Hepatocyte (in vitro differentiated cells): ENCODE measurements around the gene ESAM. TPM values are rescaled to one million over a fixed set of nuclear protein-coding genes. Genes with fewer than 3 reads are reported as not detected.

Experiments
- DNase-seq: peaks from one replicate; pipeline ENCODE4 v3.0.0-alpha.2; 2016; ENCODE audit warnings: low spot score
- H2AFZ ChIP-seq: fragments of 200-600 bp; sonication (generic); 2 replicates; pipeline ENCODE4 v1.6.0; 2016; ENCODE audit warnings: antibody characterized with exemption, mild to moderate bottlenecking
- H3K27ac ChIP-seq: fragments of 200-600 bp; sonication (generic); 2 replicates; pipeline ENCODE4 v1.5.1; 2016; ENCODE audit warnings: mild to moderate bottlenecking
- H3K27me3 ChIP-seq: fragments of 200-600 bp; sonication (generic); 2 replicates; pipeline ENCODE4 v1.6.1; 2016
- H3K36me3 ChIP-seq: fragments of 200-600 bp; sonication (generic); replicated peaks from 2 replicates; pipeline ENCODE4 v1.5.1; 2016; ENCODE audit warnings: low read depth; ENCODE audit not compliant: insufficient read depth
- H3K4me1 ChIP-seq: fragments of 200-600 bp; sonication (generic); 2 replicates; pipeline ENCODE4 v1.5.1; 2016; ENCODE audit warnings: mild to moderate bottlenecking, moderate library complexity; ENCODE audit not compliant: insufficient read depth
- H3K4me2 ChIP-seq: fragments of 200-600 bp; sonication (generic); 2 replicates; pipeline ENCODE4 v1.6.0; 2016
- H3K4me3 ChIP-seq: fragments of 200-600 bp; sonication (generic); 2 replicates; pipeline ENCODE4 v1.5.1; 2016; ENCODE audit warnings: mild to moderate bottlenecking
- H3K79me2 ChIP-seq: fragments of 200-600 bp; sonication (generic); 2 replicates; pipeline ENCODE4 v1.6.0; 2017; ENCODE audit warnings: mild to moderate bottlenecking
- H3K9me2 ChIP-seq: fragments of 200-600 bp; sonication (generic); replicated peaks from 2 replicates; pipeline ENCODE4 v1.6.0; 2017; ENCODE audit warnings: mild to moderate bottlenecking; ENCODE audit not compliant: insufficient read depth
- H3K9me3 ChIP-seq: fragments of 200-600 bp; sonication (generic); 2 replicates; pipeline ENCODE4 v1.5.1; 2016; ENCODE audit warnings: low read depth, mild to moderate bottlenecking
- H4K20me1 ChIP-seq: fragments of 200-600 bp; sonication (generic); 2 replicates; pipeline ENCODE4 v1.6.0; 2016; ENCODE audit warnings: mild to moderate bottlenecking; ENCODE audit not compliant: insufficient read depth, poor library complexity, severe bottlenecking
- EZH2 ChIP-seq: fragments of 200-600 bp; sonication (generic); IDR thresholded peaks from 2 replicates; pipeline ENCODE4 v1.6.1; 2016; ENCODE audit warnings: antibody characterized with exemption, mild to moderate bottlenecking, borderline replicate concordance
- EZH2phosphoT487 ChIP-seq: fragments of 200-600 bp; sonication (generic); IDR thresholded peaks from one replicate; pipeline ENCODE4 v1.6.1; 2018; ENCODE audit warnings: antibody characterized with exemption, mild to moderate bottlenecking, low read depth, moderate library complexity; ENCODE audit not compliant: unreplicated experiment, severe bottlenecking
- WGBS: methylation state at CpG from one replicate; pipeline ENCODE4 v1.1.6; 2016; ENCODE audit warnings: low lambda C conversion rate; ENCODE audit errors: missing lambda C conversion rate; 5-methylcytosine and 5-hydroxymethylcytosine counted together
- polyA plus RNA-seq: library from polyadenylated mRNA; unstranded; fragments of >200 nt; fragmentation: Nextera tagmentation; extraction: Ambion mirVana; gene quantifications from 2 replicates; pipeline ENCODE4 v1.2.1, GENCODE V29; 2016
- total RNA-seq: library from RNA; depleted of rRNA; stranded (reverse); fragments of >200 nt; gene quantifications from 2 replicates; pipeline ENCODE4 v1.2.3, GENCODE V29; 2014
- TF ChIP-seq, protein P1 (sequence below): fragments of 200-600 bp; sonication (generic); IDR thresholded peaks from 2 replicates; pipeline ENCODE4 v1.5.1; 2016; ENCODE audit warnings: antibody characterized with exemption, mild to moderate bottlenecking; ENCODE audit not compliant: poor library complexity

Gene ESAM
- total and polyA plus RNA-seq, 2 experiments from 2014 or later = 3.6 to 3.9 TPM

GRCh38 chr11:124760806-124761205 lies 1.3 kb downstream of the ESAM start:
- no peak for DNase-seq
- no peak overlapping the region for H3K4me3 ChIP-seq
- H3K4me1 ChIP-seq = peaks cover 30% of the 10 kb centered on the region
- H3K79me2 ChIP-seq = no peaks in the 10 kb centered on the region
- peaks cover 28% of the 10 kb centered on the region for H4K20me1 ChIP-seq
- H3K27ac ChIP-seq = no peak overlapping the region
- H3K36me3 ChIP-seq = no peaks in the 10 kb centered on the region
- H3K4me2 ChIP-seq = no peak overlapping the region
- H3K27me3 ChIP-seq = peaks cover 65% of the 10 kb centered on the region
- no peaks in the 10 kb centered on the region for H3K9me3 ChIP-seq
- no peaks in the 10 kb centered on the region for H3K9me2 ChIP-seq
- TF ChIP-seq EZH2phosphoT487 (no peak), EZH2 (no peak)
- TF ChIP-seq, protein P1, sequence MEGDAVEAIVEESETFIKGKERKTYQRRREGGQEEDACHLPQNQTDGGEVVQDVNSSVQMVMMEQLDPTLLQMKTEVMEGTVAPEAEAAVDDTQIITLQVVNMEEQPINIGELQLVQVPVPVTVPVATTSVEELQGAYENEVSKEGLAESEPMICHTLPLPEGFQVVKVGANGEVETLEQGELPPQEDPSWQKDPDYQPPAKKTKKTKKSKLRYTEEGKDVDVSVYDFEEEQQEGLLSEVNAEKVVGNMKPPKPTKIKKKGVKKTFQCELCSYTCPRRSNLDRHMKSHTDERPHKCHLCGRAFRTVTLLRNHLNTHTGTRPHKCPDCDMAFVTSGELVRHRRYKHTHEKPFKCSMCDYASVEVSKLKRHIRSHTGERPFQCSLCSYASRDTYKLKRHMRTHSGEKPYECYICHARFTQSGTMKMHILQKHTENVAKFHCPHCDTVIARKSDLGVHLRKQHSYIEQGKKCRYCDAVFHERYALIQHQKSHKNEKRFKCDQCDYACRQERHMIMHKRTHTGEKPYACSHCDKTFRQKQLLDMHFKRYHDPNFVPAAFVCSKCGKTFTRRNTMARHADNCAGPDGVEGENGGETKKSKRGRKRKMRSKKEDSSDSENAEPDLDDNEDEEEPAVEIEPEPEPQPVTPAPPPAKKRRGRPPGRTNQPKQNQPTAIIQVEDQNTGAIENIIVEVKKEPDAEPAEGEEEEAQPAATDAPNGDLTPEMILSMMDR = no peak
- WGBS = 79% methylated on average over 3 of the region's 3 CpGs
- no peak overlapping the region for H2AFZ ChIP-seq

DNA sequence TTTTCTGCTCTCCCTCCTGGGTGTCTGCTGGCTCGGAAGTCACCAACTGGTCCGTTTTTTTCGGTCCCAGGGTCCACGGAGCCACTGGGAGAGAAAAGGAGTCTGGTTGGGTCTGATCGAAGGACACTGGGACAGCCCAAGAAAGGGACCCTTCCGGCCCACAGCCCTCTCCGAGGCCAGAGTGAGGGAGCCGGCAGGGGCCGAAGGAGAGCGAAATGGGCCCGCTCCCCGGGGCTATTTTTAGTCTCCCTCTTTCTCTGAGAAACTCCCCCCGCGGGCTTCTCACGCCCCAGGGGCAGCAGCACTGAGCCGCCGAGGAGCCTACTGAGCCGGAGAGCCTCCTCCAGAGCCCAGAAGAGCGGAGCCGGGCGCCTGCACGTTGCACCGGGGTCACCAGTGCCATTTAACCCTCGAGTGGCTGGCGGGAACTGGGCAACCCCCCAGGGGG lies 1.9 kb downstream of the ESAM start:
- Histone ChIP-seq H3K4me1 (peaks cover 30% of the 10 kb centered on the region), H3K4me2 (peak overlapping the region; percentile 88), H2AFZ (no peak overlapping the region), H3K27me3 (peaks cover 67% of the 10 kb centered on the region), H3K4me3 (no peak overlapping the region), H3K27ac (no peak overlapping the region), H3K79me2 (no peaks in the 10 kb centered on the region), H3K9me3 (no peaks in the 10 kb centered on the region), H3K9me2 (no peaks in the 10 kb centered on the region), H4K20me1 (peaks cover 28% of the 10 kb centered on the region), H3K36me3 (no peaks in the 10 kb centered on the region)
- 12% methylated on average over 24 of the region's 25 CpGs for WGBS
- TF ChIP-seq EZH2phosphoT487 = no peak
- TF ChIP-seq EZH2 = peak; percentile 56
- no peak for DNase-seq

- Histone ChIP-seq H3K4me1 (peaks cover 30% of the 10 kb centered on the region), H3K79me2 (no peaks in the 10 kb centered on the region), H3K4me3 (peak overlapping the region; percentile 9), H3K27ac (no peak overlapping the region), H3K36me3 (no peaks in the 10 kb centered on the region), H3K9me2 (no peaks in the 10 kb centered on the region), H3K9me3 (no peaks in the 10 kb centered on the region), H2AFZ (peak overlapping the region; percentile 41), H4K20me1 (peaks cover 25% of the 10 kb centered on the region), H3K4me2 (peak overlapping the region; percentile 88), H3K27me3 (peaks cover 67% of the 10 kb centered on the region)
- 16% methylated on average over 47 of the region's 52 CpGs for WGBS
- TF ChIP-seq, protein P1 = no peak
- TF ChIP-seq EZH2 = peak; percentile 69
- no peak for DNase-seq
These were observed 2.6 kb downstream of the ESAM start for GRCh38 chr11:124759266-124760204.
